ENCODE measurements around the gene PNPLA8. TPM values are rescaled to one million over a fixed set of nuclear protein-coding genes. Genes with fewer than 3 reads are reported as not detected.

Gene PNPLA8
- total and polyA plus RNA-seq, 2 of the 4 experiments (the other 2 are of a cell fraction): 7.0 to 14.5 TPM

GRCh38 chr7:108488768-108489538 lies 37.0 kb downstream of the PNPLA8 start:
- no peak overlapping the region for H4K91ac ChIP-seq (ENCODE audit: insufficient read depth, low read depth, low read length)
- H3K9me3 ChIP-seq (ENCODE audit: control insufficient read depth, insufficient read depth, low read length): no peaks in the 10 kb centered on the region
- no peak overlapping the region for H2AFZ ChIP-seq (replicated peaks; ENCODE audit: low read length, poor library complexity)
- H3K4me3 ChIP-seq (ENCODE audit: insufficient read depth, low read depth, low read length): no peak overlapping the region
- DNase-seq (no peak), ATAC-seq (ENCODE audit: low read depth) (no peak)
- 73% methylated on average over 2 of the region's 4 CpGs; no CpG with 5 or more reads in 1 of the 2 experiments for WGBS, 2 experiments (ENCODE audit: extremely low coverage in 2 of 2, insufficient read length in 1 of 2)
- H3K9ac ChIP-seq (ENCODE audit: low read depth, low read length): no peak overlapping the region
- no peak overlapping the region for H3K4me2 ChIP-seq (ENCODE audit: low read depth, low read length)
- no peak overlapping the region for H2BK120ac ChIP-seq (ENCODE audit: low read depth, low read length)
- H3K27me3 ChIP-seq (ENCODE audit: control insufficient read depth, insufficient read depth, low read length): no peaks in the 10 kb centered on the region
- H2AK5ac ChIP-seq (ENCODE audit: low read depth, low read length): no peak overlapping the region
- H2BK5ac ChIP-seq (ENCODE audit: low read depth, low read length, poor library complexity, severe bottlenecking): no peak overlapping the region
- no peaks in the 10 kb centered on the region for H3K36me3 ChIP-seq (ENCODE audit: control insufficient read depth, insufficient read depth, low read length)
- no peak overlapping the region for H4K8ac ChIP-seq (ENCODE audit: low read depth in 2 of 2, low read length in 2 of 2)
- ChIA-PET CTCF (no interaction called here), POLR2A (ENCODE audit: unreplicated experiment) (no interaction called here)
- dilution Hi-C loops (cut with HindIII; ENCODE audit: low sequenced_read_pairs, unreplicated experiment) (loop anchor here (25.0 kb wide), 1 partner anchor 302 kb away; no protein-coding TSS in a partner anchor), intact Hi-C loops (cut with micrococcal nuclease) (no loop called here), in situ Hi-C loops (cut with MboI; ENCODE audit: low sequenced_read_pairs) (loop anchor here (10.0 kb wide), 1 partner anchor 294 kb away; no protein-coding TSS in a partner anchor)
- no peak overlapping the region for H3K23ac ChIP-seq (ENCODE audit: low read depth, low read length)
- H3K4me1 ChIP-seq (ENCODE audit: control insufficient read depth, insufficient read depth, low read length): no peaks in the 10 kb centered on the region
- BruUV-seq (replicated peaks): no TSS peak
- H3K14ac ChIP-seq (replicated peaks; ENCODE audit: low read depth, low read length): no peak overlapping the region
- TF ChIP-seq ELK1 (IDR thresholded peaks at IDR 0.05; ENCODE audit: borderline replicate concordance, low read depth, low read length): no peak
- TF ChIP-seq CTCF (conservative IDR thresholded peaks at IDR 0.05; ENCODE audit: low read depth, low read length): no peak
- TF ChIP-seq MXI1 (IDR thresholded peaks at IDR 0.05; ENCODE audit: borderline replicate concordance, low read depth, low read length): no peak
- TF ChIP-seq POLR2A (IDR thresholded peaks at IDR 0.05; ENCODE audit: low read depth, low read length): no peak
- no peak overlapping the region for H2BK15ac ChIP-seq (ENCODE audit: low read depth, low read length)
- H4K5ac ChIP-seq (ENCODE audit: low read depth, low read length): no peak overlapping the region
- H3K79me1 ChIP-seq (ENCODE audit: low read depth in 1 of 2, low read length in 2 of 2): no peaks in the 10 kb centered on the region
- H2AK9ac ChIP-seq (replicated peaks; ENCODE audit: low read depth, low read length, poor library complexity): no peak overlapping the region
- no peak overlapping the region for H3K4ac ChIP-seq (ENCODE audit: low read depth, low read length)
- no peak overlapping the region for H3K18ac ChIP-seq (ENCODE audit: low read depth, low read length)
- no peak overlapping the region for H3K27ac ChIP-seq (ENCODE audit: insufficient read depth, low read length)
- H3K9me1 ChIP-seq (ENCODE audit: insufficient read depth, low read length): no peaks in the 10 kb centered on the region
- H3K56ac ChIP-seq (ENCODE audit: extremely low read depth, insufficient read depth, low read length): no peak overlapping the region
- H4K20me1 ChIP-seq (ENCODE audit: insufficient read depth, low read length): no peaks in the 10 kb centered on the region
- H2BK20ac ChIP-seq (ENCODE audit: low read depth, low read length): no peak overlapping the region

Data from IMR-90 (cell line).